ENCODE results near the gene MPHOSPH9. TPM values are rescaled to one million over a fixed set of nuclear protein-coding genes. Genes with fewer than 3 reads are reported as not detected.

Gene MPHOSPH9
- total and polyA plus RNA-seq, 8 donors, result 4.9 to 288 (median 45.3) TPM

GRCh38 chr12:123267335-123267920 is 34.5 kb upstream of the MPHOSPH9 start:
- 79 to 90% (median 88%) methylated on average over 5 to 7 of the region's 7 CpGs for WGBS, 5 donors
- Histone ChIP-seq H3K4me3 (no peak overlapping the region), H3K36me3 (peaks cover 31 to 54% (median 48%) of the 10 kb centered on the region in 4 donors), H3K9me3 (no peaks in the 10 kb centered on the region), H3K27ac (peak overlapping the region in 4 of 5 donors; percentile 79 to 90 (median 85)), H3K4me1 (peaks cover 27 to 46% (median 35%) of the 10 kb centered on the region in 4 donors), H3K27me3 (no peaks in the 10 kb centered on the region)
- TF ChIP-seq CTCF (IDR thresholded peaks at IDR 0.05), result no peak
- TF ChIP-seq POLR2AphosphoS5 (IDR thresholded peaks at IDR 0.05), result no peak
- TF ChIP-seq EP300 (IDR thresholded peaks at IDR 0.05), result no peak
- TF ChIP-seq POLR2A (IDR thresholded peaks at IDR 0.05), result no peak
- DNase-seq, result no peak
- intact Hi-C loops (cut with DNase I; ENCODE audit: low total_unique reads), result no loop called here

- DNase-seq, result no peak
- intact Hi-C loops (cut with DNase I; ENCODE audit: low total_unique reads), result no loop called here
- Histone ChIP-seq H3K27me3 (no peaks in the 10 kb centered on the region), H3K4me1 (peaks cover 27 to 42% (median 33%) of the 10 kb centered on the region in 4 donors), H3K9me3 (no peaks in the 10 kb centered on the region), H3K27ac (no peak overlapping the region), H3K36me3 (peaks cover 38 to 60% (median 55%) of the 10 kb centered on the region in 4 donors), H3K4me3 (no peak overlapping the region)
- no peak for TF ChIP-seq POLR2AphosphoS5 (IDR thresholded peaks at IDR 0.05)
- 83 to 89% (median 85%) methylated on average over 16 to 19 of the region's 19 CpGs for WGBS, 5 donors
Observed at GRCh38 chr12:123266679-123267277, 33.8 kb upstream of the MPHOSPH9 start.

- WGBS, 5 donors, result 80 to 87% (median 86%) methylated on average over 21 to 35 of the region's 35 CpGs
- Histone ChIP-seq H3K4me3 (no peak overlapping the region), H3K4me1 (peaks cover 27 to 42% (median 33%) of the 10 kb centered on the region in 4 donors), H3K36me3 (peaks cover 44 to 67% (median 62%) of the 10 kb centered on the region in 4 donors), H3K27me3 (no peaks in the 10 kb centered on the region), H3K27ac (no peak overlapping the region), H3K9me3 (no peaks in the 10 kb centered on the region)
- no peak for TF ChIP-seq POLR2AphosphoS5 (IDR thresholded peaks at IDR 0.05)
- TF ChIP-seq EP300 (IDR thresholded peaks at IDR 0.05), result no peak
- no peak for TF ChIP-seq CTCF (IDR thresholded peaks at IDR 0.05)
- no peak for TF ChIP-seq POLR2A (IDR thresholded peaks at IDR 0.05)
- no peak for DNase-seq
- intact Hi-C loops (cut with DNase I; ENCODE audit: low total_unique reads), result no loop called here
Observed at GRCh38 chr12:123265851-123266678, 33.1 kb upstream of the MPHOSPH9 start.

DNA sequence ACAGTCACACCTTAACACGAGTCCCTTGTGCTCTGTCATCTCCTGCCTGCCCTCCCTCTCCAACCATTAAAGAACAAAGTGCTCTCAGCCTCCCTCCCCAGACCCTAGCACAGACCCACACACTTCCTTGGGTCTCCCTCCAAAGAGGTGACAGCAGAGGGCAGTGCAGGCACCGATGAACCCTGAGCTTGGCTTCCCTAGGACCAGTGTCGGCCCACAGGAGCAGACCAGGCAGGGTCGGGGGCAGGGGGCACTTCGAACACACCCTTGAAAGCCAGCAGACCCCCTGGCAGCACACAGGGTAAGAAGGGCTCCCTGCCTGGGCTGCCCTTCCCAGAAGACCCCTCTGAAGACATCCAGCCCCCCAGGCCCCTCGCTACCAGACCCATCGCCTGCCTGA is 31.7 kb upstream of the MPHOSPH9 start:
- TF ChIP-seq POLR2AphosphoS5 (IDR thresholded peaks at IDR 0.05), result no peak
- no peak for TF ChIP-seq EP300 (IDR thresholded peaks at IDR 0.05)
- TF ChIP-seq POLR2A (IDR thresholded peaks at IDR 0.05), result no peak
- TF ChIP-seq CTCF (IDR thresholded peaks at IDR 0.05), result no peak
- peaks cover 19 to 33% (median 27%) of the 10 kb centered on the region in 4 donors for H3K4me1 ChIP-seq
- no peaks in the 10 kb centered on the region for H3K9me3 ChIP-seq
- H3K27ac ChIP-seq, result no peak overlapping the region
- intact Hi-C loops (cut with DNase I; ENCODE audit: low total_unique reads), result no loop called here
- no peak overlapping the region for H3K4me3 ChIP-seq
- DNase-seq, result no peak
- peaks cover 52 to 81% (median 74%) of the 10 kb centered on the region in 4 donors for H3K36me3 ChIP-seq
- WGBS, 5 donors, result 32 to 70% (median 65%) methylated on average over 3 to 7 of the region's 7 CpGs
- no peaks in the 10 kb centered on the region for H3K27me3 ChIP-seq

Measured in stomach (tissue), 9 donors.